ENCODE measurements around the gene BRIX1. TPM values are rescaled to one million over a fixed set of nuclear protein-coding genes. Genes with fewer than 3 reads are reported as not detected.

The BRIX1 gene
- total and polyA plus RNA-seq, 2 of the 13 experiments (the other 11 are each of a cell fraction or from before 2014, with no cell fraction given) = 23.6 to 78.4 TPM

DNA sequence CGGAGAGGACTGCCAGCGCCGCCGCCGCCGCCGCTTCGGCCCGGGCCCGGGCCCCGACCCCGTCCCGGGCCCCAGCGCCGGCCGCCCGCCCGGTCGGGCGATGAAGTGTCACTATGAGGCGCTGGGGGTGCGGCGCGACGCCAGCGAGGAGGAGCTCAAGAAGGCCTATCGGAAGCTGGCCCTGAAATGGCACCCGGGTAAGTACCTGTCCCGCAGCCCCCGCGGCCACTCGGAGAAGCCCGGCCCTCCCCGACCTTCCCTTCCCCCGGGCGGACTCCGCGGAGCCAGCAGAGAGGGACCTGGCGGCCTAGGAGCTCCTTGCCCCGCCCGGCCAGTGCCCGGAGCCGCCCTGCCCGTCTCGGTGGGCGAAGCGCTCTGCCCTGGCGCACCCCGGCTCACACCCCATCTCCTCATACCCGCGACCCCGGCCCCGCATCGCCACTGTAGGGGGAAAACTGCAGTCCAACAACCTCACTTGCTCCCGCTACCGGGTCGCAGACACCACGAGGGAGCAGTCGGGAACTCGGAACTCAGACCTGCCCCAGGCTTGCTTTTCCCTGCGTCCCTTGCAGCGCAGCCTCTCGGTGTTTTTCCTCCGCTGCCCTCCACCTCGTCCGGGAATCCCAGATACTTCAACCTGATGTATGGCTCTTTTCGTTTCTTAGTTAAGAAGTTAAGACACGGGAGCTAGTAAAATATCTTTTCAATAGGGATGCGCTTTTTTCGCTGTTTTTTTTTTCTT, 14.4 kb downstream of the BRIX1 start (continued):
- no peak for TF ChIP-seq ZNF766 (CRISPR knock-in tag; IDR thresholded peaks at IDR 0.05; ENCODE audit: borderline replicate concordance)
- TF ChIP-seq MED13 (CRISPR knock-in tag; IDR thresholded peaks at IDR 0.05) = peak; percentile 44; the same call in 1 of the 2 replicates
- no peak for TF ChIP-seq ZNF629 (CRISPR knock-in tag; conservative IDR thresholded peaks at IDR 0.05)
- TF ChIP-seq, protein P1, sequence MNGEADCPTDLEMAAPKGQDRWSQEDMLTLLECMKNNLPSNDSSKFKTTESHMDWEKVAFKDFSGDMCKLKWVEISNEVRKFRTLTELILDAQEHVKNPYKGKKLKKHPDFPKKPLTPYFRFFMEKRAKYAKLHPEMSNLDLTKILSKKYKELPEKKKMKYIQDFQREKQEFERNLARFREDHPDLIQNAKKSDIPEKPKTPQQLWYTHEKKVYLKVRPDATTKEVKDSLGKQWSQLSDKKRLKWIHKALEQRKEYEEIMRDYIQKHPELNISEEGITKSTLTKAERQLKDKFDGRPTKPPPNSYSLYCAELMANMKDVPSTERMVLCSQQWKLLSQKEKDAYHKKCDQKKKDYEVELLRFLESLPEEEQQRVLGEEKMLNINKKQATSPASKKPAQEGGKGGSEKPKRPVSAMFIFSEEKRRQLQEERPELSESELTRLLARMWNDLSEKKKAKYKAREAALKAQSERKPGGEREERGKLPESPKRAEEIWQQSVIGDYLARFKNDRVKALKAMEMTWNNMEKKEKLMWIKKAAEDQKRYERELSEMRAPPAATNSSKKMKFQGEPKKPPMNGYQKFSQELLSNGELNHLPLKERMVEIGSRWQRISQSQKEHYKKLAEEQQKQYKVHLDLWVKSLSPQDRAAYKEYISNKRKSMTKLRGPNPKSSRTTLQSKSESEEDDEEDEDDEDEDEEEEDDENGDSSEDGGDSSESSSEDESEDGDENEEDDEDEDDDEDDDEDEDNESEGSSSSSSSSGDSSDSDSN (CRISPR knock-in tag; IDR thresholded peaks at IDR 0.05) = peak; percentile 93
- TF ChIP-seq RERE (CRISPR knock-in tag; IDR thresholded peaks at IDR 0.05; ENCODE audit: low read depth) = no peak
- peak; percentile 12; the same call in 1 of the 2 replicates for TF ChIP-seq RAD21 (CRISPR knock-in tag; IDR thresholded peaks at IDR 0.05)
- no peak for TF ChIP-seq HNF4A (CRISPR knock-in tag; IDR thresholded peaks at IDR 0.05)
- TF ChIP-seq MYPOP (CRISPR knock-in tag; IDR thresholded peaks at IDR 0.05) = 0 out of 2 replicates have a peak, but pooled peaks have one; percentile 62
- TF ChIP-seq HNRNPLL (IDR thresholded peaks at IDR 0.05; ENCODE audit: low read depth, low read length, poor library complexity, severe bottlenecking) = peak; percentile 42
- no peak for TF ChIP-seq HOXA7 (CRISPR knock-in tag; IDR thresholded peaks at IDR 0.05)
- TF ChIP-seq ZNF20 (CRISPR knock-in tag; IDR thresholded peaks at IDR 0.05) = no peak
- TF ChIP-seq RFX5 (IDR thresholded peaks at IDR 0.05; ENCODE audit: low read depth, low read length) = no peak; the same call in 1 of the 2 replicates
- no peak for TF ChIP-seq NR2F6 (IDR thresholded peaks at IDR 0.05)
- TF ChIP-seq NR2F6 (CRISPR knock-in tag; IDR thresholded peaks at IDR 0.05) = no peak
- TF ChIP-seq PHF8 (CRISPR knock-in tag; IDR thresholded peaks at IDR 0.05) = peak; percentile 80
- no peak for TF ChIP-seq RCOR2 (CRISPR knock-in tag; IDR thresholded peaks at IDR 0.05)
- 0 out of 2 replicates have a peak, but pooled peaks have one; percentile 10 for TF ChIP-seq FOXA3 (CRISPR knock-in tag; IDR thresholded peaks at IDR 0.05)
- TF ChIP-seq POLR2G (IDR thresholded peaks at IDR 0.05; ENCODE audit: low read depth, low read length) = peak; percentile 82
- no peak for TF ChIP-seq ZNF773 (CRISPR knock-in tag; IDR thresholded peaks at IDR 0.05; ENCODE audit: borderline replicate concordance)
- TF ChIP-seq XRCC5 (optimal IDR thresholded peaks at IDR 0.05; ENCODE audit: low read length) = peak; percentile 73

Measured in HepG2 (cell line).